T follicular helper cell (primary cell): ENCODE results near the gene ETFB.
A peak's percentile ranks its signal among the peaks of the same experiment; 100 is the strongest.
"Not testable (repeated sequence)": the region's sequence is repeated elsewhere in the genome, so short reads cannot be mapped to it uniquely, and the experiment has no call there.

Source experiments
- DNase-seq: peaks from one replicate; pipeline ENCODE4 v3.0.0-alpha.2; 2020; ENCODE audit warnings: low read depth
- total RNA-seq, 2 experiments: gene quantifications; one replicate each; lab custom pipeline; 2026; lab: John Stamatoyannopoulos, UW

Gene ETFB
- total RNA-seq, result 5.6 to 11.5 reads per million in 2 experiments

DNA sequence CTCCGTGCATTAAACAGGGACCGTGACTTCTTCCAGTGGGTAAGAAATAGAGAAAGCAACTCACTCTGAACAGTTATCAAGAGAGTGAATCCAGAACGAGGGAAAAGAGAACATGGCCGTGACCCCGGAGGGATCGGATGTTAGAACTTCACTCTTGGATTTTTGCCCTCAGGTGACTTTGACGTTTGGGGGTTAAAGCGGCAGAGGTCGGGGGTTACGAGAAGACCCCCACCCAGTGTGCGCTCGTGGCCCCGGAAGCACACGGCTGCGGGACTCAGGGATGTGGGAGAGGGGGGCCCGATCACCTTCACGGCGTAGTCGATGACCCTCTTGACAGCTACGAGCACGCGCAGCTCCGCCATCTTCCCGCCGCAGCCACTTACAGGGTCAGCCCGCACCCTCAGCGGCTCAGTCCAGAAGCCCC is at the start of gene ETFB:
Gene ETFB, minus strand, starts transcription at position 424 of the 424 bp plus-strand sequence. Its CDS starts 62 bp downstream, at position 362.
- DNase-seq, result no peak

- DNase-seq, result no peak
Observed at GRCh38 chr19:51415187-51415586, 49.0 kb upstream of the ETFB start.

- no peak for DNase-seq
Observed at GRCh38 chr19:51410950-51411748, 45.0 kb upstream of the ETFB start.

DNA sequence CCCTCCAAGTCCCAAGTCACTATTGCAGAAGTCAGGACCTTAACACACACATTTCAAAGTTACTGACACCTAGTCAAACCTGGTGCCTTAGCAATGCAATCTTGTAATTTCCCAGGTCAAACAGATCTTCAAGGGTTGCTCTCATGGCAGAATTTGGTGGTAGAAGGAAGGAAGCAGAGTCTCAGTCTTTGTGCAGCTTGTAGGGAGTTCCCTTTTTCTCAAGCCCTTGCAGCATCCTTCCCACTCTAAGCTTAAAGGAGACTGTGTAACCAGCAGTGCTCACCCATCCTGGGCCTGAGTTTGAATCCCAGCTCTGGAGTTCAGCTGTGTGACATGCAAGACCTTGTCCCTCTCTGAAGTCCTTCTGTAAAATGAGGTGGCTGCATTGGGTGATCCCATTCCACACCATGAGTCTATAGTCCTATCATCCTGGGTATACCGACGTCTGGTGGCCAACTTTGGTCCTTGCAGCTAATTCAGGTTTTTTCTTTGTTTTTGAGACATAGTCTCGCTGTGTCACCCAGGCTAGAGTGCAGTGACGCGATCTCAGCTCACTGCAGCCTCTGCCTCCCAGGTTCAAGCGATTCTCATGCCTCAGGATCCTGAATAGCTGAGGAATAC is 41.4 kb upstream of the ETFB start:
- no peak for DNase-seq

DNA sequence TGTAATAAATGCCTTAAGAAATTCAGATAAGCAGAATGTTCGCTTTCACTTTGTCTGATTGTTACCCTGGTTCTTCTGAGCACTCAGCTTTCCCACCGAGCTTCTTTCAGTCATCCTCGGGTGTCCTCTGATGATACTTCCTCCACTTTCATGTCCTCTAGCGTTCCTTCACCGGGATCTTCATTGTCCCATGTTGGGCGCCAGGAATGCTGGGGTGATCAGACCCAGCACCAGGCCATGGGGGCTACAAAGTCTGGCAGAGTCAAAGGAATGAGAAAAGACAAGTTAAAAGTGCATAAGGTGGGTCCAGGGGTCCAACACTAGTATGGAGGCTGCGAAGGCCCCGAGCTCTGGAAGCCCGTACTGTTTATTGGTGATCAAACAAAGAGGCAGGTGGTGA is 35.9 kb upstream of the ETFB start:
- no peak for DNase-seq

GRCh38 chr19:51399936-51400335 is 33.7 kb upstream of the ETFB start:
- DNase-seq, result not testable (repeated sequence)

GRCh38 chr19:51399231-51399630 is 33.0 kb upstream of the ETFB start:
- DNase-seq, result no peak

GRCh38 chr19:51398096-51398704 is 32.0 kb upstream of the ETFB start:
- DNase-seq, result no peak

DNA sequence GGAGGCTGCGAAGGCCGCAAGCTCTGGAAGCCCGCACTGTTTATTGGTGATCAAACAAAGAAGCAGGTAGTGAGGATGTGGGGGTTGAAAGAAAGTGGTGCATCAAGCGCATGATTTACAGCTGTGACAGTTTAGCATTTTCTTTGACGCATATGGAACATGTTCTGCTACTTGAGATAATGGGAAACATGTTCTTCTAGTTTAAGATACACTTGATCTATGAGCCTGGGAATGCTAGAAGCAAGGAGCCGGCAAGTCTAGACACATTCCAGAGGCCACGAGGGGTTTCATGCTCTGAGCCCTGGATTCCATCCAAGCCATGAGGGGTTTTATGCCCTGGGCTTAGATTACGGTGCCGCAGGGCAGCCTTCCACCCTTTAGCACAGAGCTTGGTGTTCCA is 31.3 kb upstream of the ETFB start:
- not testable (repeated sequence) for DNase-seq

GRCh38 chr19:51396175-51396574 is 30.0 kb upstream of the ETFB start:
- DNase-seq, result no peak

- DNase-seq, result peak; percentile 77
Observed at GRCh38 chr19:51394050-51394836, 28.1 kb upstream of the ETFB start.

- no peak for DNase-seq
Observed at GRCh38 chr19:51392701-51393100, 26.5 kb upstream of the ETFB start.

- DNase-seq, result no peak
Observed at GRCh38 chr19:51391073-51391611, 25.0 kb upstream of the ETFB start.

GRCh38 chr19:51389143-51389542 is 23.0 kb upstream of the ETFB start:
- DNase-seq, result no peak

GRCh38 chr19:51387924-51388389 is 21.8 kb upstream of the ETFB start, which contains the start of gene LIM2:
Gene LIM2, minus strand, starts transcription at chr19:51387974. Its CDS starts 531 bp downstream, at chr19:51387443.
- DNase-seq, result no peak

- DNase-seq, result no peak
Observed at GRCh38 chr19:51386882-51387520, 20.8 kb upstream of the ETFB start.

DNA sequence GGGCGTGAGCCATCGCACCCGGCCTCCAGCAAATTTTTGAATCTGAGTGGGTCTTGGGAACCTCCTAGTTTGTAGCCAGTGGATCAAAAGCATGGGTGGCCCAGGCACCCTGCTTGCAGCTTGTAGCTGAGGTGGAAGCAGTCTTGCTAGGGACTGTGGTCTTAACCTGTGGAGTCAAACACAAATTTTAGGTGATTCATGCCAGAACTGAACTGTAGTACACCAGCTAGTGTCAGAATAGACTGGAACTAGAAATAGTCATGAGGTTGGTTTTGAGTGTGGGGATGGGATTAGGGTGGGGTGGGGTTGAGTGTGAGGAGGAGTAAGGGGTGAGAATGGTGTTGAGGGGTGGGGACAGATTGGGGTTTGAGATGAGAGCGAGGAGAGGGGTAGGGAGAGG is 15.8 kb upstream of the ETFB start:
- DNase-seq, result no peak

DNA sequence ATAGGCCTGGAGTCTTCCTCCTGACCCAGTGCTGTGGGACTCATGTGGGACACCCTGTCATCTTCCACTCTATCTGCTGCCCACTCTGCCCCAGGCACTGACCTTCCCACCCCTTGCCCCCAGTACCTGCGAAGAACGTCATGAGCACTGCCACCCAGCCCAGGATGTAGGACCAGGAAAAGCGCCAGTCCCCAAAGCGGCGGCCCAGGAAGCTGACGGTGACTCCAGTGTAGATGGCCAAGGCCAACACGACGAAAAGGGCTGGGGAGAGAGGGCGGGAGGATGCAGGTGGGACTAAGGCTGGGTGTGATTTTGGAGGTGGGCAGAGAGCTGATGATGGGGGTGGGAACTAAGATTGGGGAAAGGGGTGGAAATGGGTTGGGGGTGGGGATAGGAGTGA is 14.2 kb upstream of the ETFB start:
- DNase-seq, result no peak

DNA sequence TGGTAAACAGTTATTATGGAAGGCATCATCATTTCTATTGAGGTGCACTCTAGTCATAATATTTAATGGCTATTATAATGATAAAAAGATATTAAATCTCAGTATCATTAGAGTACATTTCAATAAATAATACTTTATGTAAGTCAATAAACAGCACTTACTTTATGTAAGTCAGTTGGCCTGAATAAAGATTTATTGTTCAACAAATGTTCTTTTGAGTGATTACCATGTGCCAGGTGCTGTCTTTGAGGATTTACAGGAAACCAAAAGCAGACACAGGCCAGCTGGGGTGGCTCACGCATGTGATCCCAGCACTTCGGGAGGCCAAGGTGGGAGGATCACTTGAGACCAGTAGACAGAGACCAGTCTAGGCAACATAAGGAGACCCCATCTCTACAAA is 11.2 kb upstream of the ETFB start:
- DNase-seq, result no peak

DNA sequence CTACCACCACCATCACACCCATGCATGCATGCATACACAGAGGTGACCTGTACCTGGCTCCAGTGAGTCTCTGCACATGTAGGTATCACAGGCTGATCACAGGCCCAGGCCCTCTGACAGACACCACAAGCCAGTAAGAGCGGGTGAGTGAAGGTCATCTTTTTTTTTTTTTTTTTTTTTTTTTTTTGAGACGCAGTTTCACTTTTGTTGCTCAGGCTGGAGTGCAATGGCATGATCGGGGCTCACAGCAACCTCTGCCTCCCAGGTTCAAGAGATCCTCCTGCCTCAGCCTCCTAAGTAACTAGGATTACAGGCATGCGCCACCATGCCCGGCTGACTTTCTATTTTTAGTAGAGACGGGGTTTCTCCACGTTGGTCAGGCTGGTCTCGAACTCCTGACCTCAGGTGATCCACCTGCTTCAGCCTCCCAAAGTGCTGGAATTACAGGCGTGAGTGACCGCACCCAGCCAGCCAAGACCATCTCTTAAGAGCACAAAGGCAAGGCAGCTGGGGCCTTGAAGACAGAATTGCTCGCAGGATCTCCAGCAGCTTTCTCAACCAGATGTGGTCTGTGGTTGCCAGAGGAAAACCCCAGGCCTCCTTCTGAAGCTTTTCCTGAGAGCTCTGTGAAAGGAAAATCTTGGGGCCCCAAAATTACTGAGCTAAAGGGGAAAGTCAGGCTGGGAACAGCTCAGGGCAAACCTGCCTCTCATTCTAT is 9.5 kb upstream of the ETFB start:
- no peak for DNase-seq
